Measurements from ENCODE around the gene F13A1.

Gene F13A1

GRCh38 chr6:6193221-6193745 is 127.2 kb downstream of the F13A1 start:
- no peak for DNase-seq (ENCODE audit: low read depth)

DNA sequence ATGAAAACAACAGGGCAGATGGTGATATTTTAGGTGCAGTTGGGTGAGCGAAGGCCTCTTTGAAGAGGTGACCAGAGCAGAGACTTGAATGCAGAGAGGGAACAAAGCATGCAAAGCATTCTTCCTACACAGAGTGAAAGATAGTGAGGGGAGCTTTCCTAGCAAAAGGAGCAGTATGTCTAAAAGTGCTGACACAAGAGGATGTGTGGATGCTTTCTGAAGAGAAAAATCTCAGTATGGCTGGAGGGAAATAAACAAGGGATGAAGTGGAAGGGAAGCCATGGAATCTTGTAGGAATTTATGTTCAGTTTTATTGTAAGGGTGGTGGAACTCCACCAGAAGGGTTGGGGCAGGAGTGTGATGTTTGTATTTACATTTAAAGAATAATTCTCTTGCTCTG is 128.6 kb downstream of the F13A1 start:
- no peak for DNase-seq (ENCODE audit: low read depth)

- no peak for DNase-seq (ENCODE audit: low read depth)
Measured at GRCh38 chr6:6191476-6191875, 129.0 kb downstream of the F13A1 start.

DNA sequence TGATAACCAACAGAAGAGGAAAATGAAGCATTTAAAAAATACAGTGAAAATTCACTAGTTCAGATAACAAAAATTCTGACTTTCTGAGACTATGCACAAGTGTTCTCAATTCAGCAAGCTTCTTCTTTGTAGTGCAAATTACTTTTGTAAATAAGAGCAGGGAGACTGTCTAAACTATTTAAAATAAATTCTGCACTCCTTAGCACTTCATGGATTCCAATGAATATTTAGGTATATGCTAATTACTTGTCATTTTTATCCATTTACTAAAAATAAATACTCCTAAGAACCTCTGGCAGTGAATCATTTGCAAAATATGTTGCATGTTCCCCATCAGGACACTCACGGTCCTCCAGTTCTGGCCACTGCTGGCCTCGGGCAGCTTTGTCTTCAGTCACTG is 139.8 kb downstream of the F13A1 start:
- DNase-seq (ENCODE audit: low read depth), result no peak

- DNase-seq (ENCODE audit: low read depth), result no peak
Measured at GRCh38 chr6:6179858-6180623, 140.4 kb downstream of the F13A1 start.

GRCh38 chr6:6178795-6179194 is 141.7 kb downstream of the F13A1 start:
- DNase-seq (ENCODE audit: low read depth), result no peak

- DNase-seq (ENCODE audit: low read depth), result no peak
Measured at GRCh38 chr6:6177754-6178153, 142.7 kb downstream of the F13A1 start.

DNA sequence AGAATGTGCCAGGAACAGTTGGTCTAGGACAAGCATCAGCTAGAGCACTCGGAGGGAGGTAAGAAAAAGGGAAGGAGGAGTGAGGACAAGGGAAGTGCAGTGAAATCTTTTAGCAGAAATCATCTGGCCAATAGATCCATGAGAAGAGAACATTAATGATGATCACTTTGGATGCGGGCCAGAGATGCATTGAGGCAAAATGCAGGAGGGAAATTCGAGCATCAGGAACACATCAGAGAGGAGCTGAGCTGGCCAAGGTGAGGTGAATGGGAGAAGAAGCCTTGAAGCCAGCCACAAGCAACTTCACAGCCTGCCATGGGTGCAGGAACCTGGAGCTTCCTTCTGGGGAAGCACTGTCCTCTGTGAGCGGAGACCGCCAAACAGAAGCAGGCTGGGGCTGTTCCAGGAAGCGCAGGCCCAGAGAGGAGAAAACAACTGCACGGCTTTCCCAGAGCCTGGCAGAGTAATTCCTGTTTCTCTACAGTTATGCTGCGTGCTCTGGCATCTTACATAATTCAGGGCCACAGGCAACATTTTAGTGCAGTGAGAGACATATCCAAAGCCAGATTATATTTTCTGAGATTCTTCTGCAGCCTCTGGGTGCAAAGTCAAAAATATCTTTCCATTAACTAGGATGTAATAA is 143.8 kb downstream of the F13A1 start:
- DNase-seq (ENCODE audit: low read depth), result no peak

DNA sequence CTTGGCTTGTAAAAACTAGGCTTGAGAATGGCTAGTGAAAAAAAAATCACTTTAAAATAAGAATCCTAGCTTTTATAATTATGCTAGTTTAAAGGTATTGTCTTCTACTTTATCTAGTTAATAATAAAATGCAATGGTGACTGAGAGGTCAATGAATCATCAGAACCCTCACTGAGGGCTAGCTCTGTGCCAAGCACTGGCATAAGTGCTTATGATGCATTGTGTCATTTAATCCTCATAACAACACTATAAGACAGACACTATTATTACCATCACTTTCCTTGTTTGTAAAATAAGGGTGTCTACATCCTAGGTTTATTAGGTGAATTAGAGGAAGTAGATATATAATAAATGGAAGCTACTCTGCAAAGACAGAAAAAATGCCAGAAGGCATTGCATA is 144.3 kb downstream of the F13A1 start:
- no peak for DNase-seq (ENCODE audit: low read depth)

GRCh38 chr6:6169141-6169540 is 151.3 kb downstream of the F13A1 start:
- DNase-seq (ENCODE audit: low read depth), result no peak

DNA sequence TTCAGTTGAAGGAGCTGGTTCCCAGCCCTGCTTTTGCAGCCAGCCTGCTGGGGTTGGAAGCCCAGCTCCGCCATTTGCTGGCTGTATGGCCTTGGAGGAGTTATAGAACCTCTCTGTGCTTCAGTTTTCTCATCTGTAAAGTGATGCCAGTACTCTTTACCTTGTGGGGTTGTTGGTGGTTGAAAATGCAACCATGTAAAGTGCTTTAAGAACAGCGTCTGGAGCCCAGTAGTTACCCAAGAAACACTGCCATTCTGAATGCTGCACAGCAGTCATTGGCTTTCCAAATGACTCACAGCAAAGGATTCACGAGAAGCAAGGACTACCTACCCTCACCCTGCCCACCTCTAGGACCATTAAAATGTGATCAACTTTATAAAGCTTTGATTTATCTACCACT is 154.4 kb downstream of the F13A1 start:
- no peak for DNase-seq (ENCODE audit: low read depth)

DNA sequence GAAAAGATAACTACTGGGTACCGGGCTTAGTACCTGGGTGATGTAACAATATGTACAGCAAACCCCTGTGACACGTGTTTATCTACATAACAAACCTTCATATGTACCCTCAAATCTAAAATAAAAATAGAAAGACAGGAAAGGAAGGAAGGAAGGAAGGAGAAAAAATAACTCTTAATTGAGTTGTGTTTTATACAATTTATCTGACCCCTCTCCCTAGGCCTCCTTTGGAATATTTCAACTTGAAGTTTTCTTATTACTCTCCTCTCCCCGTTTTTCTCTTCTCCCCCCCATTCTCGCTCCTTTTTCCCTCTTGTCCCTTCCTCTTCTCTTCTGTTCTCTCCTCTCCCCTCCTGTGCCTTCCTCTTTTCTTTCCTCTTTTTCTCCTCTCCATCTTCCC is 156.1 kb downstream of the F13A1 start:
- DNase-seq (ENCODE audit: low read depth), result no peak

- DNase-seq (ENCODE audit: low read depth), result no peak
Measured at GRCh38 chr6:6154335-6154734, 166.1 kb downstream of the F13A1 start.

- no peak for DNase-seq (ENCODE audit: low read depth)
Measured at GRCh38 chr6:6152060-6152459, 168.4 kb downstream of the F13A1 start.

GRCh38 chr6:6148192-6148815 is 172.2 kb downstream of the F13A1 start:
- DNase-seq (ENCODE audit: low read depth), result no peak

DNA sequence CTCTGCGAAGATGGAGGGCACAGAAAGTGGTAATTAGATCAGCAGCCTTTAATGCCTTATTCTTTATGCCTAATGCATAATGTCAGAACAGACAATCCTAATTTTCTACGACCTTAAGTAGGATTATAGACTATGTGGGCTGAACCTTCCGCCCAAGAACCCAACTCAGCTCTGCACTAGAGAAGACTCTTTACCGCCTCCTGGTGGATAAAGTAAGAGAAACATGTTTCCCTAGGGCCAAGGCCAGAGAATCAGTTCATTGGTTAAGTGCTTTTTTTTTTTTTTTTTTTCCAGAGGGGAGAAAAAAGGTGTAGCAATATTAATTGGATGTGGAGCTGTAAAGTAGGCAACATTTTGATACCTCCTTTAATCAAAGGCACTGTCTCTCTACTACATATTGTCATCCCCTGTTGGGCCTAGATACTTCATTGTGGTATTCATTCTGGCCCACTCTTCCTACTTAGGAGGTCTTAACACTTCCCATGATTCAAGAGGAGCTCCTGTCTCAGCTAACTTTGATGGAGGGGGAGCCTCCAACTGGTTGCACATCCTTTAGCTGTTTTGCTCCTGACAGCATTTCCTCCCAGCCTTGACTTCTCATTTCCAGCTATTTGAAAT is 188.9 kb downstream of the F13A1 start:
- DNase-seq (ENCODE audit: low read depth), result no peak

GRCh38 chr6:6125495-6125894 is 195.0 kb downstream of the F13A1 start:
- no peak for DNase-seq (ENCODE audit: low read depth)

- DNase-seq (ENCODE audit: low read depth), result no peak
Measured at GRCh38 chr6:6123803-6124202, 196.7 kb downstream of the F13A1 start.

DNA sequence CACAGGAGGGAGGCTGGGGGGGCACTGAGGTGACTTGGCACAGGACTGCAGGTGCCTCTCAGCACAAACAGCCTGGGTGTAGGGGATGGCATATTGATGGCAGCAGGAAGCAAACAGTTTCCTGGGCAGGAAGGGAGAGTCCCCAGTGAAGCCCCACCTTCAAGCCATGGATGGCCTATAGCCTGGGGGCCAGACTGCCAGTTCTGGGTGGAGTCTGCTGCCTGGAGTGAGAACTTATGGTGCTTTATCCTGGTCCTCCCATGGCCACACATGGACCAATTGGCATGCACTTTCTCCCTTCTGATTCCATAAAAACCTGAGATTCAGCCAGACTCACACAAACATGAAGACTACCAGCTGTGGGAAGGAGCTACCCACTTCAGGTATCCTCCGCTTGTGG is 198.5 kb downstream of the F13A1 start:
- no peak for DNase-seq (ENCODE audit: low read depth)

DNA sequence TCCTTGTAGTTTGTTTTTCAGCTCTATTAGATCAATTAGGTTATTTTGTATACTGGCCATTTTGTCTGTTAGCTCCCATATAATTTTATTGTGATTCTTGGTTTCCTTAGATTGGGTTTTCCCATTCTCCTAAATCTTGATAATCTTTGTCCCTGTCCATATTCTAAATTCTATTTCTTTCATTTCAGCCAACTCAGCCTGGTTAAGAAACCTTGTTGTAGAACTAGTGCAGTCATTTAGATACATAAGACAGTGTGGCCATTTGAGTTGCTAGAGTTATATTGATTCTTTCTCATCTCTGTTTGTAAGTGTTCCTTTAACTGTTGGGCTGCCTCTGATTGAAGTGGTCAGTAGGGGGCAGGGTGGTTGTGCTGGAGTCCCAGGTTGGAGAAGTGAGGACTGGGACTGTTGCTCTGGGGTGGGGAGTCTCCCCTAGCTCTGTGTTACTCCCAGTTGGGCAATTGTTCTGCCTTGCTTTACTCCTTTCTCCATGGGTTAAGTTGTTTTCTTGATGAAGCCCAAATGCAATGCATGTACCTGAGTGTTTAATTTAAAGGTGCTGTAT is 214.9 kb downstream of the F13A1 start:
- DNase-seq (ENCODE audit: low read depth), result no peak
